DMS153 treated with DMSO at 0.1 percent for 48 hours (cell line): Measurements from ENCODE around the gene ANGEL2.
"Not testable (repeated sequence)": the region's sequence is repeated elsewhere in the genome, so short reads cannot be mapped to it uniquely, and the experiment has no call there.

Experiments used
- DNase-seq: peaks from one replicate; lab custom pipeline; 2025; ENCODE audit not compliant: unreplicated experiment; lab: John Stamatoyannopoulos, UW

ANGEL2 gene

GRCh38 chr1:213015099-213016050, at the start of gene ANGEL2:
ANGEL2 (minus strand) TSS chr1:213015867; CDS start chr1:213015671, 196 bp downstream.
- DNase-seq: peak; percentile 99

GRCh38 chr1:213061263-213061662, 45.6 kb upstream of the ANGEL2 start:
- DNase-seq: no peak

GRCh38 chr1:213060836-213061235, 45.2 kb upstream of the ANGEL2 start:
- no peak for DNase-seq

- DNase-seq: no peak
Measured at GRCh38 chr1:213057264-213058059, 41.8 kb upstream of the ANGEL2 start.

GRCh38 chr1:213055767-213056166, 40.1 kb upstream of the ANGEL2 start:
- DNase-seq: no peak

- DNase-seq: no peak
Measured at GRCh38 chr1:213054733-213055591, 39.3 kb upstream of the ANGEL2 start.

GRCh38 chr1:213054142-213054541, 38.5 kb upstream of the ANGEL2 start:
- no peak for DNase-seq

- DNase-seq: no peak
Measured at GRCh38 chr1:213053455-213053854, 37.8 kb upstream of the ANGEL2 start.

- DNase-seq: no peak
Measured at GRCh38 chr1:213051881-213052202, 36.2 kb upstream of the ANGEL2 start.

- peak; percentile 92 for DNase-seq
Measured at GRCh38 chr1:213051127-213051880, 35.6 kb upstream of the ANGEL2 start, which contains the start of gene RPS6KC1. RPS6KC1 (plus strand) TSS chr1:213051241; CDS start chr1:213051405, 164 bp downstream.

- no peak for DNase-seq
Measured at GRCh38 chr1:213050745-213051126, 35.1 kb upstream of the ANGEL2 start.

GRCh38 chr1:213049232-213049631, 33.6 kb upstream of the ANGEL2 start:
- no peak for DNase-seq

GRCh38 chr1:213045321-213046226, 29.9 kb upstream of the ANGEL2 start:
- DNase-seq: peak; percentile 89

GRCh38 chr1:213041443-213041842, 25.8 kb upstream of the ANGEL2 start:
- no peak for DNase-seq

- no peak for DNase-seq
Measured at GRCh38 chr1:213035573-213035972, 19.9 kb upstream of the ANGEL2 start.

GRCh38 chr1:213034713-213035112, 19.0 kb upstream of the ANGEL2 start:
- DNase-seq: no peak

- DNase-seq: no peak
Measured at GRCh38 chr1:213032651-213033050, 17.0 kb upstream of the ANGEL2 start.

GRCh38 chr1:213027024-213027423, 11.4 kb upstream of the ANGEL2 start:
- not testable (repeated sequence) for DNase-seq

- DNase-seq: no peak
Measured at GRCh38 chr1:213020016-213020415, 4.3 kb upstream of the ANGEL2 start.
